ENCODE results near the gene POLR2J3. TPM values are rescaled to one million over a fixed set of nuclear protein-coding genes. Genes with fewer than 3 reads are reported as not detected.
"Not testable (repeated sequence)": the region's sequence is repeated elsewhere in the genome, so short reads cannot be mapped to it uniquely, and the experiment has no call there.

Gene POLR2J3
- 19.3 and 24.6 TPM in 2 replicates for total RNA-seq (2021; fragmentation: NEBNext Ultra II Directional; extraction: Animal tissue kit (Norgen Biotek cat#: 25700))
- polyA plus RNA-seq (2011; rRNA removed) = 15.8 and 18.7 TPM in 2 replicates
- 27.8 TPM for polyA plus RNA-seq (2011; cell fraction: cytosol; rRNA removed)
- polyA plus RNA-seq (2011; cell fraction: nucleus; rRNA removed) = 66.8 TPM
- polyA plus RNA-seq (2012, experiment 1 of 2) = 25.2 to 85.9 TPM (median 41.2 TPM) in 4 replicates
- 23.8 TPM for polyA plus RNA-seq (2012, experiment 2 of 2)
- polyA plus RNA-seq (2013, experiment 1 of 2) = 104 TPM
- polyA plus RNA-seq (2013, experiment 2 of 2) = 104 TPM
- 65.5 and 73.3 TPM in 2 replicates for polyA minus RNA-seq (2011; rRNA and poly(A)+ RNA removed)
- polyA minus RNA-seq (2011; cell fraction: cytosol; rRNA and poly(A)+ RNA removed) = 36.6 TPM
- 96.3 TPM for polyA minus RNA-seq (2011; cell fraction: nucleus; rRNA and poly(A)+ RNA removed)
- long read RNA-seq, experiment 1, full-length matches to known transcripts = 2 of 2 reads
- long read RNA-seq, experiment 1, partial matches to known transcripts = 0 of 2 reads
- long read RNA-seq, experiment 1, other reads (novel, unspliced or antisense) = 0 of 2 reads
- long read RNA-seq, experiment 2, full-length matches to known transcripts = 9 of 10 reads
- long read RNA-seq, experiment 2, partial matches to known transcripts = 1 of 10 reads
- long read RNA-seq, experiment 2, other reads (novel, unspliced or antisense) = 0 of 10 reads

DNA sequence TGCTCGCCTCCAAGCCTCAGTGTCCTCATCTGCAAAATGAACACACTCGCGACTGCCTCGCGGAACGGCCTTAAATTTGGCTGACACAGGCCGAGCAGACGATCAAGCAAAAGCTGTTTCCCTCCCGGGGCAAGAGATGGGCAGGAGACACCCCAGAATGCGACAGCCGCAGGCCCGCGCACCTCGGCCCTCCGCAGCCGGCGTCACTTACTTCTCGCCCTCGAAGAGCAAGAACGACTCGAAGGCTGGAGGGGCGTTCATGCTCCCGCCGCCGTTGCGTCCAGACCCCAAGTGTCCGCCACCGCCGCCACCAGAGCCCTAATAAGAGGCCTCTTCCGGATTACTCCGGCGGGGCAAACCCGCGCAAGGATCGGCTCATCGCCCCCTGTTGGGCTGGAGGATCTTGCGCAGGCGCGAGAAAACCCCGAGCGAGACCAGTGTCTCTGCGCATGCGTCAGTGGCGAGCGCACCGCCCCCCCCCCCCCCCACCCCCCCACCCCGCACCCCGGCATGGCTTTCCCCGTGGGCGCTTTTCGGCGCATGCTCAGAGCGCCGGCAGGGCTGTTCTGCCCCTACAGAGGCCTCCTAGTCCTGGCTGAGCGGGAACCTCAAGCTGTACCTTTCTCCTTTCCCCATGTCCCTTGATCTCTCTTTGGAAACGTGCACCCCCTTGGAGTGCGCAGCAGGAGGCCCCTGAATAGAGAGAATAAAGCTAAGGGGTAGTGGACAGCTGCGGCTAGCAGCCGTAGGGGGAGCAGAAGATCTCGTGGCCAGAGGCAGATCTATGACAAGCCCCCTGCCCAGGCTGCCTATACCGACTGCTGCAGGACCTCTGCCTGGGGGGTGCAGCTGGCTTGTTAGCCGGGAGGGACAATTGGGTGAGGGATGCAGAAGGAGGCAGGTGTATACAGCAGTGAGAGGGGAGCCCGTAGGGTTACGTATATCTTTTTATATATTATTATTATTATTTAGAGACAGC lies at the start of gene POLR2J3:
Gene POLR2J3, minus strand, starts transcription at position 323 of the 979 bp plus-strand sequence. Its CDS starts 62 bp downstream, at position 261.
- H3K14ac ChIP-seq (ENCODE audit: insufficient read length); H2AK5ac ChIP-seq (ENCODE audit: low read depth, low read length); FAIRE-seq; H3K9me3 ChIP-seq (ENCODE audit: insufficient read depth in 2 of 2, low read depth in 1 of 2, low read length in 1 of 2); H2AFZ ChIP-seq (ENCODE audit: low read length); H3K79me2 ChIP-seq (ENCODE audit: control insufficient read depth in 1 of 2, insufficient read depth in 2 of 2, low read length in 2 of 2); H2BK15ac ChIP-seq (ENCODE audit: low read length); H4K91ac ChIP-seq (replicated peaks; ENCODE audit: insufficient read length, low read length); H3K27me3 ChIP-seq (replicated peaks in 1 of 4; ENCODE audit: control insufficient read depth in 3 of 4, extremely low read depth in 1 of 4, insufficient read depth in 3 of 4, low read length in 3 of 4); H3K23ac ChIP-seq (ENCODE audit: insufficient read length); H3K27ac ChIP-seq (ENCODE audit: low read depth, low read length); H3K4me1 ChIP-seq (replicated peaks in 1 of 4; ENCODE audit: control insufficient read depth in 3 of 4, insufficient read depth in 4 of 4, low read length in 3 of 4); H2BK120ac ChIP-seq (replicated peaks; ENCODE audit: low read depth, low read length); H2BK20ac ChIP-seq (ENCODE audit: low read length); H4K8ac ChIP-seq (ENCODE audit: extremely low read depth, insufficient read depth, low read length); H3K18ac ChIP-seq (ENCODE audit: extremely low read depth, low read length); H3K56ac ChIP-seq (replicated peaks; ENCODE audit: insufficient read length, low read depth, low read length); H2BK5ac ChIP-seq (ENCODE audit: low read depth, low read length); H4K20me1 ChIP-seq (replicated peaks in 1 of 2; ENCODE audit: control insufficient read depth in 1 of 2, insufficient read depth in 2 of 2, low read length in 2 of 2); H2BK12ac ChIP-seq (ENCODE audit: low read depth, low read length); H3K23me2 ChIP-seq (ENCODE audit: low read depth, low read length); H3K36me3 ChIP-seq (ENCODE audit: control insufficient read depth in 2 of 4, insufficient read depth in 4 of 4, low read length in 3 of 4); H3K79me1 ChIP-seq (ENCODE audit: low read depth, low read length); POLR2A ChIA-PET (ENCODE audit: partially characterized antibody); H3K4ac ChIP-seq (replicated peaks; ENCODE audit: insufficient read length, low read depth, low read length): not testable (repeated sequence)
- peak within 1 kb of the TSS; percentile 56 to 73 (median 68) for H3K9ac ChIP-seq (replicated peaks in 1 of 4; ENCODE audit: extremely low read depth in 1 of 4, low read depth in 3 of 4, low read length in 3 of 4)
- H3K4me2 ChIP-seq (ENCODE audit: insufficient read depth in 1 of 2, low read depth in 2 of 2, low read length in 2 of 2) = peak within 1 kb of the TSS; percentile 29 to 55; a peak in 3 of 4 replicates
- H4K5ac ChIP-seq (ENCODE audit: insufficient read length, low read depth, low read length) = peak within 1 kb of the TSS; percentile 33
- WGBS, 2 experiments (ENCODE audit: extremely low coverage in 1 of 2, insufficient coverage in 1 of 2, insufficient read length in 1 of 2, insufficient replicate concordance in 2 of 2, low coverage in 1 of 2, low lambda C conversion rate in 2 of 2, missing lambda C conversion rate in 1 of 2) = 0% methylated on average over 31 of the region's 64 CpGs; no CpG with 5 or more reads in 1 of the 2 experiments
- CTCF ChIA-PET (ENCODE audit: partially characterized antibody) = interaction anchor here (0.6 kb wide), 1 partner anchor 234 kb away, joined by 3 read pairs; no protein-coding TSS in a partner anchor
- H3K4me3 ChIP-seq (ENCODE audit: extremely low read depth in 1 of 4, insufficient read depth in 2 of 4, low read depth in 3 of 4, low read length in 4 of 4) = peak within 1 kb of the TSS; percentile 64 to 76 (median 69)
- peak; percentile 75 to 100 for DNase-seq (ENCODE audit: low read depth in 1 of 2, low spot score in 2 of 2)
- TF ChIP-seq, protein P1, sequence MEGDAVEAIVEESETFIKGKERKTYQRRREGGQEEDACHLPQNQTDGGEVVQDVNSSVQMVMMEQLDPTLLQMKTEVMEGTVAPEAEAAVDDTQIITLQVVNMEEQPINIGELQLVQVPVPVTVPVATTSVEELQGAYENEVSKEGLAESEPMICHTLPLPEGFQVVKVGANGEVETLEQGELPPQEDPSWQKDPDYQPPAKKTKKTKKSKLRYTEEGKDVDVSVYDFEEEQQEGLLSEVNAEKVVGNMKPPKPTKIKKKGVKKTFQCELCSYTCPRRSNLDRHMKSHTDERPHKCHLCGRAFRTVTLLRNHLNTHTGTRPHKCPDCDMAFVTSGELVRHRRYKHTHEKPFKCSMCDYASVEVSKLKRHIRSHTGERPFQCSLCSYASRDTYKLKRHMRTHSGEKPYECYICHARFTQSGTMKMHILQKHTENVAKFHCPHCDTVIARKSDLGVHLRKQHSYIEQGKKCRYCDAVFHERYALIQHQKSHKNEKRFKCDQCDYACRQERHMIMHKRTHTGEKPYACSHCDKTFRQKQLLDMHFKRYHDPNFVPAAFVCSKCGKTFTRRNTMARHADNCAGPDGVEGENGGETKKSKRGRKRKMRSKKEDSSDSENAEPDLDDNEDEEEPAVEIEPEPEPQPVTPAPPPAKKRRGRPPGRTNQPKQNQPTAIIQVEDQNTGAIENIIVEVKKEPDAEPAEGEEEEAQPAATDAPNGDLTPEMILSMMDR (IDR thresholded peaks at IDR 0.05; ENCODE audit: control extremely low read depth in 1 of 3, insufficient read depth in 1 of 3, low read depth in 1 of 3, low read length in 3 of 3) = peak in 2 of 3 experiments; percentile 24 to 25; a peak in 2 of 4 replicates
- TF ChIP-seq PHF8 (conservative IDR thresholded peaks at IDR 0.05; ENCODE audit: low read depth, low read length) (peak; percentile 75), KDM4A (IDR thresholded peaks at IDR 0.05; ENCODE audit: low read depth, low read length, severe bottlenecking) (peak; percentile 33), POLR2AphosphoS5 (IDR thresholded peaks at IDR 0.05; ENCODE audit: low read depth, low read length) (0 out of 2 replicates have a peak, but pooled peaks have one; percentile 35), NRF1 (IDR thresholded peaks at IDR 0.05; ENCODE audit: low read depth, low read length) (peak; percentile 43), POLR2A (IDR thresholded peaks at IDR 0.05; ENCODE audit: control extremely low read depth in 1 of 2, low read depth in 2 of 2, low read length in 2 of 2) (peak in 1 of 2 experiments; percentile 51; a peak in 1 of 3 replicates)
